PC-9 (cell line): Measurements from ENCODE around the gene AFAP1L2. TPM values are rescaled to one million over a fixed set of nuclear protein-coding genes. Genes with fewer than 3 reads are reported as not detected.

ENCODE experiments used
- BruUV-seq: library from RNA; stranded (reverse); fragments of 400-500 nt; replicated peaks from 2 replicates; lab custom pipeline; 2021; lab: Mats Ljungman, UMichigan
- CTCF ChIA-PET: fragments of 300-600 bp; sonication (Branson Sonifier 250); formaldehyde crosslinking; loops from one replicate; lab custom pipeline; 2022; ENCODE audit warnings: antibody characterized with exemption; lab: Charles Lee
- POLR2A ChIA-PET: fragments of 300-600 bp; sonication (Branson Sonifier 250); formaldehyde crosslinking; loops from one replicate; lab custom pipeline; 2022; ENCODE audit warnings: antibody characterized with exemption; ENCODE audit not compliant: unreplicated experiment; lab: Charles Lee
- DNase-seq, 2 experiments: peaks; one replicate each; pipeline versions ENCODE4 v3.0.0 to v3.0.0-alpha.2; 2015 to 2022; ENCODE audit warnings: mixed read lengths in 1 of 2
- H2AFZ ChIP-seq: fragments of 200-600 bp; sonication (generic); 2 replicates; pipeline ENCODE4 v1.8.1; 2017; ENCODE audit warnings: antibody characterized with exemption
- H3F3A ChIP-seq: fragments of 200-600 bp; sonication (generic); 2 replicates; pipeline ENCODE4 v1.8.1; 2017; ENCODE audit warnings: antibody characterized with exemption, mild to moderate bottlenecking, low read depth; ENCODE audit not compliant: insufficient read depth
- H3K27ac ChIP-seq: fragments of 200-600 bp; sonication (generic); 2 replicates; pipeline ENCODE4 v1.6.1; 2016; ENCODE audit warnings: mixed run types
- H3K27me3 ChIP-seq: fragments of 200-600 bp; sonication (generic); 2 replicates; pipeline ENCODE4 v1.6.1; 2016; ENCODE audit warnings: low read depth, mixed run types; ENCODE audit not compliant: insufficient read depth
- H3K36me3 ChIP-seq: fragments of 200-600 bp; sonication (generic); 2 replicates; pipeline ENCODE4 v1.6.1; 2016; ENCODE audit warnings: low read depth, mixed run types
- H3K4me1 ChIP-seq: fragments of 200-600 bp; sonication (generic); replicated peaks from 2 replicates; pipeline ENCODE4 v1.6.1; 2016; ENCODE audit warnings: mixed run types; ENCODE audit not compliant: insufficient read depth
- H3K4me2 ChIP-seq: fragments of 200-600 bp; sonication (generic); 2 replicates; pipeline ENCODE4 v1.6.1; 2017; ENCODE audit warnings: mixed run types
- H3K4me3 ChIP-seq: fragments of 200-600 bp; sonication (generic); 2 replicates; pipeline ENCODE4 v1.6.1; 2016; ENCODE audit warnings: mixed run types
- H3K79me2 ChIP-seq: fragments of 200-600 bp; sonication (generic); 2 replicates; pipeline ENCODE4 v1.6.1; 2017; ENCODE audit warnings: low read depth, mixed run types
- H3K9me2 ChIP-seq: fragments of 200-600 bp; sonication (generic); 2 replicates; pipeline ENCODE4 v1.8.1; 2017; ENCODE audit warnings: mild to moderate bottlenecking; ENCODE audit not compliant: insufficient read depth
- H3K9me3 ChIP-seq: fragments of 200-600 bp; sonication (generic); 2 replicates; pipeline ENCODE4 v1.8.1; 2016; ENCODE audit warnings: low read depth; ENCODE audit not compliant: insufficient read depth
- H4K20me1 ChIP-seq: fragments of 200-600 bp; sonication (generic); 2 replicates; pipeline ENCODE4 v1.8.1; 2017; ENCODE audit not compliant: insufficient read depth
- EZH2 ChIP-seq: fragments of 200-600 bp; sonication (generic); IDR thresholded peaks from 2 replicates; pipeline ENCODE4 v1.8.0; 2017; ENCODE audit warnings: antibody characterized with exemption, low read depth
- intact Hi-C: fragments of 100-400 bp; cut with micrococcal nuclease; formaldehyde crosslinking; loops from one replicate; pipeline ENCODE4 v1.10.0; 2022; ENCODE audit not compliant: unreplicated experiment
- total RNA-seq: library from RNA; stranded (reverse); gene quantifications from 2 replicates; pipeline ENCODE4 v1.2.3, GENCODE V29; 2021
- TF ChIP-seq, protein P1 (sequence below): fragments of 200-600 bp; sonication (generic); conservative IDR thresholded peaks from 2 replicates; pipeline ENCODE4 v1.6.1; 2017; ENCODE audit warnings: mixed run types, antibody characterized with exemption, mild to moderate bottlenecking, moderate library complexity

Gene AFAP1L2
- total RNA-seq, 1 experiment from 2014 or later, result 35.4 TPM

DNA sequence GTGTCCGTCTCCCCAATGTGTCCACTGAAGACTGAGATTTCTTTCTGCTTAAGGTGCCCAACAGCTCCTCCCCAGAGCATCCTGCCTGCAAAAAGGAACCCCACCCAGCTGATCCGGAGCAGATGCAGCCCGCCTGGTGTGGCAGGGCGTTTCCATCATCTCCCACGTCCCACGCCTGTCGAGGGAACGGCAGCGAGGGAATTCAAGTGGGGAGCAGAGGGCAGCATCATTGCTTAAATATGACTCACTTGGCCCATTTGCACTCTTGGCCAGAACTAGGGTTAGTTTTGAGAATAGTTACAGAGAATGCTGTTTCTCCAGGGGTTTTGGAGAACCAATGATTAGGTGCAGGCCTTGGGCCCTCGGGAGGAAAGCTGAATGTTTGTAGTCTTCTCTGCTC, 144.5 kb downstream of the AFAP1L2 start:
- no peaks in the 10 kb centered on the region for H3F3A ChIP-seq
- no peak overlapping the region for H3K4me3 ChIP-seq
- no peak overlapping the region for H3K4me2 ChIP-seq
- H3K27me3 ChIP-seq, result no peaks in the 10 kb centered on the region
- BruUV-seq, result no TSS peak
- H2AFZ ChIP-seq, result no peak overlapping the region
- POLR2A ChIA-PET, result no interaction called here
- no peaks in the 10 kb centered on the region for H3K36me3 ChIP-seq
- no peaks in the 10 kb centered on the region for H3K9me2 ChIP-seq
- H3K79me2 ChIP-seq, result no peaks in the 10 kb centered on the region
- H4K20me1 ChIP-seq, result no peaks in the 10 kb centered on the region
- H3K27ac ChIP-seq, result no peak overlapping the region
- intact Hi-C loops, result no loop called here
- no peak for TF ChIP-seq EZH2
- TF ChIP-seq, protein P1, sequence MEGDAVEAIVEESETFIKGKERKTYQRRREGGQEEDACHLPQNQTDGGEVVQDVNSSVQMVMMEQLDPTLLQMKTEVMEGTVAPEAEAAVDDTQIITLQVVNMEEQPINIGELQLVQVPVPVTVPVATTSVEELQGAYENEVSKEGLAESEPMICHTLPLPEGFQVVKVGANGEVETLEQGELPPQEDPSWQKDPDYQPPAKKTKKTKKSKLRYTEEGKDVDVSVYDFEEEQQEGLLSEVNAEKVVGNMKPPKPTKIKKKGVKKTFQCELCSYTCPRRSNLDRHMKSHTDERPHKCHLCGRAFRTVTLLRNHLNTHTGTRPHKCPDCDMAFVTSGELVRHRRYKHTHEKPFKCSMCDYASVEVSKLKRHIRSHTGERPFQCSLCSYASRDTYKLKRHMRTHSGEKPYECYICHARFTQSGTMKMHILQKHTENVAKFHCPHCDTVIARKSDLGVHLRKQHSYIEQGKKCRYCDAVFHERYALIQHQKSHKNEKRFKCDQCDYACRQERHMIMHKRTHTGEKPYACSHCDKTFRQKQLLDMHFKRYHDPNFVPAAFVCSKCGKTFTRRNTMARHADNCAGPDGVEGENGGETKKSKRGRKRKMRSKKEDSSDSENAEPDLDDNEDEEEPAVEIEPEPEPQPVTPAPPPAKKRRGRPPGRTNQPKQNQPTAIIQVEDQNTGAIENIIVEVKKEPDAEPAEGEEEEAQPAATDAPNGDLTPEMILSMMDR, result no peak
- no peak for DNase-seq
- H3K9me3 ChIP-seq, result no peaks in the 10 kb centered on the region
- H3K4me1 ChIP-seq, result no peaks in the 10 kb centered on the region
- CTCF ChIA-PET, result no interaction called here

DNA sequence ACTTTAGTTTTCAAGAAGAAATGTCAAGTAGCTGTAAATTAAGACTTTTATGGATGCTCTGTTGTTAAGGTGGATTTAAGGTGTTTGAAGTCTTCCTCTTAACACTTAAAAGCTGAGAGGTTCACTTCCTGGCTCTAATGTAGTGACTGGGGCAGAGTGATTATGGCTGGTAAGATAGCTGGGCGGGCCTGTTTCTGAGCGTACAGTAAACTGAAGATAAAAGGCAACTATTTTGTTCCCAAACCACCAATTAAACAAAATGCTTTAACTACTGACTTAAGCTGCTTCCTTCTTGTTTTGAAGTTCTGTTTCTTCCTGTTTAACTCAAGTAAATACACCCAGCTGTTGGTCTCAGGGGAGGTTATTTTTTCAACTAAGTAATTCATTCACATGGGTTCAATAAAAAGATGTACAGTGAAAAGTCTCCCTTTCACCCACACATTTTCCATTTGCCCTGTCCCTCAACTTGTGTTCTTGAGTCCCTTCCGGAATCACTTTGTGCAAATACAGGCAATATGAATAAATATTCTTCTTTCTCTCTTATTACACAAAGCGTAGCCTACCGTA, 145.9 kb downstream of the AFAP1L2 start:
- TF ChIP-seq, protein P1, result no peak
- TF ChIP-seq EZH2, result no peak
- no peak for DNase-seq
- intact Hi-C loops, result no loop called here
- ChIA-PET POLR2A (no interaction called here), CTCF (no interaction called here)
- no peaks in the 10 kb centered on the region for H3F3A ChIP-seq
- no TSS peak for BruUV-seq
- no peak overlapping the region for H3K27ac ChIP-seq
- no peak overlapping the region for H2AFZ ChIP-seq
- no peaks in the 10 kb centered on the region for H3K27me3 ChIP-seq
- no peaks in the 10 kb centered on the region for H3K79me2 ChIP-seq
- no peaks in the 10 kb centered on the region for H4K20me1 ChIP-seq
- no peaks in the 10 kb centered on the region for H3K9me2 ChIP-seq
- H3K4me1 ChIP-seq, result no peaks in the 10 kb centered on the region
- H3K9me3 ChIP-seq, result no peaks in the 10 kb centered on the region
- no peak overlapping the region for H3K4me2 ChIP-seq
- no peak overlapping the region for H3K4me3 ChIP-seq
- H3K36me3 ChIP-seq, result no peaks in the 10 kb centered on the region

DNA sequence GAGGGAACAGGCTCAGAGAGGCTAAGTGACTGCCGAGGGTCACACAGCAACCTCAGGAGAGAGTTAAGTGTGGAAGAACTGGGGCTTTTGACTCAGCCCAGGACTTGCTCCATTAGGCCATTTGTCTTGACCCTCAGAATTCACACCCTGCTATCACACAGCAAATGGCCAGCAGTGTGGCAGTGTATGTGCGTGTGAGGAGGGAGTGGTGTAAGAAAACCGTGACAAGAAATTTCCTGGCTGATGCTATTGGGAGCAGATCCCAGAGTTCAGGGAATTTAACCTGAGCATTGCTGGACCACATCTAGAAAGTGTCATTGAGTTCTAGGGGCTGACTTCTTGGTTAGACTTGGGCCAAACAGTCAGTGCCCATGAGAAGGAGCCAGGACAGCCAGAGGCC, 146.8 kb downstream of the AFAP1L2 start:
- H3K27me3 ChIP-seq, result no peaks in the 10 kb centered on the region
- no peak overlapping the region for H3K4me2 ChIP-seq
- TF ChIP-seq, protein P1, result no peak
- TF ChIP-seq EZH2, result no peak
- H2AFZ ChIP-seq, result no peak overlapping the region
- no peaks in the 10 kb centered on the region for H3K36me3 ChIP-seq
- DNase-seq, result no peak
- no peak overlapping the region for H3K27ac ChIP-seq
- no peaks in the 10 kb centered on the region for H3K4me1 ChIP-seq
- no peaks in the 10 kb centered on the region for H3F3A ChIP-seq
- POLR2A ChIA-PET, result no interaction called here
- H3K9me3 ChIP-seq, result no peaks in the 10 kb centered on the region
- no peaks in the 10 kb centered on the region for H4K20me1 ChIP-seq
- H3K4me3 ChIP-seq, result no peak overlapping the region
- H3K9me2 ChIP-seq, result no peaks in the 10 kb centered on the region
- CTCF ChIA-PET, result no interaction called here
- no peaks in the 10 kb centered on the region for H3K79me2 ChIP-seq
- intact Hi-C loops, result no loop called here
- no TSS peak for BruUV-seq
